ENCODE measurements around the gene DCAF6.

DNA sequence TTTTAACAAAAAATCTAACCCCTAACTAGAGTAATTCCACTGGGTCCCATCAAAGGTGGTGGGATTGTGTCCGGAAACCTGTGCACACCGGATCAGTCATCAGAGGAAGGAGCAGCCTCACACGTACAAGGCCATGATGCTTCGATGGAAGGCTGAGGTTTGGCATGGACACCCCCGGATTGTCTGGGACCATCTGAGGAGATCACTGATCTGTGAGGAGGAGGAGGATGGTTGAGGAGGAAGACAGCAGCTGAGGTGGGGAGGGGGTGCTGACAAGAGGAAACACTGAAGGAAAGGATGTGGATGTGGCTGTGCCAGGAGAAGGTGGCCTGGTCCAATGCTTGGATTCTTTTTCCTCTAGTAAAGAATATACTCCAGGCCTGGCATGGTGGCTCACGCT, 159.0 kb downstream of the DCAF6 start:
- TF ChIP-seq, protein P1, sequence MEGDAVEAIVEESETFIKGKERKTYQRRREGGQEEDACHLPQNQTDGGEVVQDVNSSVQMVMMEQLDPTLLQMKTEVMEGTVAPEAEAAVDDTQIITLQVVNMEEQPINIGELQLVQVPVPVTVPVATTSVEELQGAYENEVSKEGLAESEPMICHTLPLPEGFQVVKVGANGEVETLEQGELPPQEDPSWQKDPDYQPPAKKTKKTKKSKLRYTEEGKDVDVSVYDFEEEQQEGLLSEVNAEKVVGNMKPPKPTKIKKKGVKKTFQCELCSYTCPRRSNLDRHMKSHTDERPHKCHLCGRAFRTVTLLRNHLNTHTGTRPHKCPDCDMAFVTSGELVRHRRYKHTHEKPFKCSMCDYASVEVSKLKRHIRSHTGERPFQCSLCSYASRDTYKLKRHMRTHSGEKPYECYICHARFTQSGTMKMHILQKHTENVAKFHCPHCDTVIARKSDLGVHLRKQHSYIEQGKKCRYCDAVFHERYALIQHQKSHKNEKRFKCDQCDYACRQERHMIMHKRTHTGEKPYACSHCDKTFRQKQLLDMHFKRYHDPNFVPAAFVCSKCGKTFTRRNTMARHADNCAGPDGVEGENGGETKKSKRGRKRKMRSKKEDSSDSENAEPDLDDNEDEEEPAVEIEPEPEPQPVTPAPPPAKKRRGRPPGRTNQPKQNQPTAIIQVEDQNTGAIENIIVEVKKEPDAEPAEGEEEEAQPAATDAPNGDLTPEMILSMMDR (IDR thresholded peaks at IDR 0.05; ENCODE audit: low read length): no peak
- TF ChIP-seq EZH2 (IDR thresholded peaks at IDR 0.05; ENCODE audit: borderline replicate concordance, low read length): no peak
